Measurements from ENCODE around the gene GAB2.
"Not testable (repeated sequence)": the region's sequence is repeated elsewhere in the genome, so short reads cannot be mapped to it uniquely, and the experiment has no call there.

The GAB2 gene

GRCh38 chr11:78299000-78299710 is 118.5 kb downstream of the GAB2 start:
- Mint-ChIP-seq H3K27me3 (ENCODE audit: low read depth, poor library complexity) (no peaks in the 10 kb centered on the region), H3K9me3 (no peaks in the 10 kb centered on the region), H3K36me3 (ENCODE audit: low read depth) (no peaks in the 10 kb centered on the region), H3K4me3 (no peak overlapping the region), H3K27ac (no peak overlapping the region), H3K4me1 (peaks cover 14% of the 10 kb centered on the region)
- DNase-seq, result no peak
- TF ChIP-seq CTCF (IDR thresholded peaks at IDR 0.05), result no peak

GRCh38 chr11:78298291-78298771 is 119.3 kb downstream of the GAB2 start:
- peaks cover 14% of the 10 kb centered on the region for H3K4me1 Mint-ChIP-seq
- H3K9me3 Mint-ChIP-seq, result no peaks in the 10 kb centered on the region
- H3K27me3 Mint-ChIP-seq (ENCODE audit: low read depth, poor library complexity), result no peaks in the 10 kb centered on the region
- no peak for TF ChIP-seq CTCF (IDR thresholded peaks at IDR 0.05)
- DNase-seq, result no peak
- no peak overlapping the region for H3K27ac Mint-ChIP-seq
- no peaks in the 10 kb centered on the region for H3K36me3 Mint-ChIP-seq (ENCODE audit: low read depth)
- H3K4me3 Mint-ChIP-seq, result no peak overlapping the region

- Mint-ChIP-seq H3K4me3 (no peak overlapping the region), H3K27ac (peak overlapping the region; percentile 32), H3K27me3 (ENCODE audit: low read depth, poor library complexity) (no peaks in the 10 kb centered on the region), H3K9me3 (no peaks in the 10 kb centered on the region), H3K4me1 (peaks cover 14% of the 10 kb centered on the region), H3K36me3 (ENCODE audit: low read depth) (no peaks in the 10 kb centered on the region)
- TF ChIP-seq CTCF (IDR thresholded peaks at IDR 0.05), result no peak
- DNase-seq, result no peak
Observed at GRCh38 chr11:78295991-78296930, 121.4 kb downstream of the GAB2 start.

- no peak for DNase-seq
- TF ChIP-seq CTCF (IDR thresholded peaks at IDR 0.05), result no peak
- Mint-ChIP-seq H3K36me3 (ENCODE audit: low read depth) (peaks cover 4% of the 10 kb centered on the region), H3K27me3 (ENCODE audit: low read depth, poor library complexity) (no peaks in the 10 kb centered on the region), H3K27ac (no peak overlapping the region), H3K4me1 (peaks cover 14% of the 10 kb centered on the region), H3K4me3 (no peak overlapping the region), H3K9me3 (no peaks in the 10 kb centered on the region)
Observed at GRCh38 chr11:78295347-78295746, 122.3 kb downstream of the GAB2 start.

- H3K9me3 Mint-ChIP-seq; H3K27ac Mint-ChIP-seq; H3K4me3 Mint-ChIP-seq; H3K27me3 Mint-ChIP-seq (ENCODE audit: low read depth, poor library complexity); DNase-seq; H3K36me3 Mint-ChIP-seq (ENCODE audit: low read depth): not testable (repeated sequence)
- peaks cover 14% of the 10 kb centered on the region for H3K4me1 Mint-ChIP-seq
Observed at GRCh38 chr11:78294100-78294499, 123.5 kb downstream of the GAB2 start.

GRCh38 chr11:78293536-78293935 is 124.1 kb downstream of the GAB2 start:
- Mint-ChIP-seq H3K9me3 (no peaks in the 10 kb centered on the region), H3K27ac (no peak overlapping the region), H3K4me1 (peaks cover 14% of the 10 kb centered on the region), H3K4me3 (no peak overlapping the region), H3K27me3 (ENCODE audit: low read depth, poor library complexity) (no peaks in the 10 kb centered on the region), H3K36me3 (ENCODE audit: low read depth) (peaks cover 5% of the 10 kb centered on the region)
- DNase-seq, result no peak
- TF ChIP-seq CTCF (IDR thresholded peaks at IDR 0.05), result no peak

All from nephron progenitor cell (in vitro differentiated cells).